ENCODE data around the gene ENAH. TPM values are rescaled to one million over a fixed set of nuclear protein-coding genes. Genes with fewer than 3 reads are reported as not detected.
"Not testable (repeated sequence)": the region's sequence is repeated elsewhere in the genome, so short reads cannot be mapped to it uniquely, and the experiment has no call there.

The ENAH gene
- total RNA-seq, 1 donor from 2014 or later, result 80.8 TPM

- intact Hi-C loops (cut with DNase I), result no loop called here
- ATAC-seq (no peak), DNase-seq (ENCODE audit: low spot score) (no peak)
These were observed 135.7 kb downstream of the ENAH start for GRCh38 chr1:225517221-225517620.

- no peak for DNase-seq (ENCODE audit: low spot score)
- intact Hi-C loops (cut with DNase I), result no loop called here
- ATAC-seq, result no peak
These were observed 138.2 kb downstream of the ENAH start for GRCh38 chr1:225514671-225515081.

- DNase-seq (ENCODE audit: low spot score); intact Hi-C loops (cut with DNase I); ATAC-seq: not testable (repeated sequence)
These were observed 139.3 kb downstream of the ENAH start for GRCh38 chr1:225513576-225513975.

GRCh38 chr1:225511828-225512381 lies 141.0 kb downstream of the ENAH start:
- no peak for DNase-seq (ENCODE audit: low spot score)
- intact Hi-C loops (cut with DNase I), result no loop called here
- no peak for ATAC-seq

- ATAC-seq; intact Hi-C loops (cut with DNase I); DNase-seq (ENCODE audit: low spot score): not testable (repeated sequence)
These were observed 142.2 kb downstream of the ENAH start for GRCh38 chr1:225510740-225511139.

- intact Hi-C loops (cut with DNase I), result no loop called here
- DNase-seq (ENCODE audit: low spot score) (no peak), ATAC-seq (no peak)
These were observed 143.2 kb downstream of the ENAH start for GRCh38 chr1:225509770-225510169.

GRCh38 chr1:225509376-225509707 lies 143.6 kb downstream of the ENAH start:
- DNase-seq (ENCODE audit: low spot score) (no peak), ATAC-seq (no peak)
- intact Hi-C loops (cut with DNase I), result no loop called here

GRCh38 chr1:225508538-225509375 lies 144.2 kb downstream of the ENAH start:
- DNase-seq (ENCODE audit: low spot score), result no peak
- intact Hi-C loops (cut with DNase I), result no loop called here
- peak; percentile 98 for ATAC-seq

- intact Hi-C loops (cut with DNase I), result no loop called here
- ATAC-seq (no peak), DNase-seq (ENCODE audit: low spot score) (no peak)
These were observed 146.2 kb downstream of the ENAH start for GRCh38 chr1:225506727-225507126.

GRCh38 chr1:225504776-225505175 lies 148.1 kb downstream of the ENAH start:
- DNase-seq (ENCODE audit: low spot score) (no peak), ATAC-seq (no peak)
- intact Hi-C loops (cut with DNase I), result no loop called here

- ATAC-seq, result no peak
- intact Hi-C loops (cut with DNase I), result no loop called here
These were observed 152.2 kb downstream of the ENAH start for GRCh38 chr1:225500624-225501192.

GRCh38 chr1:225498549-225499136 lies 154.3 kb downstream of the ENAH start:
- ATAC-seq, result no peak
- intact Hi-C loops (cut with DNase I), result no loop called here
- DNase-seq (ENCODE audit: low spot score), result no peak

More at GRCh38 chr1:225500624-225501192, 152.2 kb downstream of the ENAH start:
- no peak for DNase-seq (ENCODE audit: low spot score)

GRCh38 chr1:225494789-225495359 lies 158.0 kb downstream of the ENAH start:
- DNase-seq (ENCODE audit: low spot score) (no peak), ATAC-seq (no peak)
- intact Hi-C loops (cut with DNase I), result no loop called here

- ATAC-seq, result no peak
These were observed 159.2 kb downstream of the ENAH start for GRCh38 chr1:225493591-225494246.

GRCh38 chr1:225488676-225489075 lies 164.2 kb downstream of the ENAH start:
- no peak for ATAC-seq
- no peak for DNase-seq (ENCODE audit: low spot score)
- intact Hi-C loops (cut with DNase I), result no loop called here

More at GRCh38 chr1:225493591-225494246, 159.2 kb downstream of the ENAH start:
- DNase-seq (ENCODE audit: low spot score), result no peak
- intact Hi-C loops (cut with DNase I), result no loop called here

GRCh38 chr1:225486856-225487255 lies 166.1 kb downstream of the ENAH start:
- intact Hi-C loops (cut with DNase I), result no loop called here
- DNase-seq (ENCODE audit: low spot score), result no peak
- ATAC-seq, result no peak

GRCh38 chr1:225485991-225486530 lies 166.9 kb downstream of the ENAH start:
- no peak for ATAC-seq
- DNase-seq (ENCODE audit: low spot score), result no peak
- intact Hi-C loops (cut with DNase I), result no loop called here

- intact Hi-C loops (cut with DNase I), result no loop called here
- no peak for ATAC-seq
- DNase-seq (ENCODE audit: low spot score), result no peak
These were observed 167.7 kb downstream of the ENAH start for GRCh38 chr1:225485226-225485625.

- ATAC-seq (no peak), DNase-seq (ENCODE audit: low spot score) (no peak)
- intact Hi-C loops (cut with DNase I), result no loop called here
These were observed 168.2 kb downstream of the ENAH start for GRCh38 chr1:225484657-225485214.
